H1 (cell line): ENCODE results near the gene OPALIN. TPM values are rescaled to one million over a fixed set of nuclear protein-coding genes. Genes with fewer than 3 reads are reported as not detected.

Experiments
- CTCF ChIA-PET: fragments of 300-600 bp; sonication (Branson Sonifier 250); formaldehyde crosslinking; loops from one replicate; lab custom pipeline; 2021; ENCODE audit not compliant: partially characterized antibody; lab: Charles Lee
- POLR2A ChIA-PET: fragments of 300-600 bp; sonication (Branson Sonifier 250); formaldehyde crosslinking; loops from one replicate; lab custom pipeline; 2021; ENCODE audit warnings: inconsistent platforms; ENCODE audit not compliant: partially characterized antibody; lab: Charles Lee
- DNase-seq, 2 experiments: peaks; one replicate each; pipeline versions ENCODE4 v3.0.0 to v3.0.0-alpha.2; 2010 to 2022; ENCODE audit warnings: low spot score in 2 of 2, low read depth in 1 of 2, mixed read lengths in 1 of 2
- FAIRE-seq: peaks from 2 replicates; lab custom pipeline; 2011; peaks lifted over from hg19 to GRCh38; lab: Jason Lieb, UNC
- H2AFZ ChIP-seq: 2 replicates; pipeline ENCODE4 v1.8.1; 2012; ENCODE audit warnings: low read length, inconsistent platforms
- H2AK5ac ChIP-seq: 2 replicates; pipeline ENCODE4 v1.6.1; 2013; ENCODE audit warnings: low read depth, low read length
- H2BK120ac ChIP-seq: replicated peaks from 2 replicates; pipeline ENCODE3; 2013; ENCODE audit warnings: low read depth, low read length, inconsistent platforms
- H2BK12ac ChIP-seq: 2 replicates; pipeline ENCODE4 v1.6.1; 2013; ENCODE audit warnings: low read depth, low read length
- H2BK15ac ChIP-seq: 2 replicates; pipeline ENCODE4 v1.6.1; 2013; ENCODE audit warnings: low read length
- H2BK20ac ChIP-seq: 2 replicates; pipeline ENCODE4 v1.6.1; 2013; ENCODE audit warnings: low read length
- H2BK5ac ChIP-seq: 2 replicates; pipeline ENCODE4 v1.6.1; 2013; ENCODE audit warnings: low read depth, low read length
- H3K14ac ChIP-seq: 2 replicates; pipeline ENCODE4 v1.6.1; 2013; ENCODE audit warnings: inconsistent platforms; ENCODE audit not compliant: insufficient read length
- H3K18ac ChIP-seq: 2 replicates; pipeline ENCODE4 v1.6.1; 2013; ENCODE audit warnings: low read length; ENCODE audit errors: extremely low read depth
- H3K23ac ChIP-seq: 2 replicates; pipeline ENCODE4 v1.6.1; 2013; ENCODE audit warnings: inconsistent platforms; ENCODE audit not compliant: insufficient read length
- H3K23me2 ChIP-seq: 2 replicates; pipeline ENCODE4 v1.6.1; 2013; ENCODE audit warnings: low read depth, low read length
- H3K27ac ChIP-seq: 2 replicates; pipeline ENCODE4 v1.6.1; 2011; ENCODE audit warnings: low read depth, low read length, inconsistent platforms
- H3K27me3 ChIP-seq, 4 experiments: replicated peaks in 1 of 4; 1 replicate in 1 of 4; 2 replicates in 3 of 4; pipeline versions ENCODE4 v1.6.1 to v1.8.1; 2011 to 2013; ENCODE audit warnings: low read length in 3 of 4, mild to moderate bottlenecking in 3 of 4, inconsistent platforms in 2 of 4, mixed read lengths in 2 of 4, moderate library complexity in 1 of 4; ENCODE audit not compliant: control insufficient read depth in 3 of 4, insufficient read depth in 3 of 4; ENCODE audit errors: extremely low read depth in 1 of 4
- H3K36me3 ChIP-seq, 4 experiments: 2 replicates each; pipeline versions ENCODE4 v1.6.1 to v1.8.1; 2011 to 2013; ENCODE audit warnings: mild to moderate bottlenecking in 4 of 4, low read length in 3 of 4, moderate library complexity in 2 of 4, control low read depth in 1 of 4, inconsistent platforms in 1 of 4; ENCODE audit not compliant: insufficient read depth in 4 of 4, control insufficient read depth in 2 of 4
- H3K4ac ChIP-seq: replicated peaks from 2 replicates; pipeline ENCODE3; 2013; ENCODE audit warnings: low read length, low read depth, mixed read lengths, inconsistent platforms; ENCODE audit not compliant: insufficient read length
- H3K4me1 ChIP-seq, 4 experiments: replicated peaks in 1 of 4; 1 replicate in 1 of 4; 2 replicates in 3 of 4; pipeline versions ENCODE4 v1.6.1 to v1.8.1; 2011 to 2013; ENCODE audit warnings: low read length in 3 of 4, inconsistent platforms in 2 of 4, mixed read lengths in 1 of 4; ENCODE audit not compliant: insufficient read depth in 4 of 4, control insufficient read depth in 3 of 4
- H3K4me2 ChIP-seq, 2 experiments: 2 replicates each; pipeline versions ENCODE4 v1.6.1 to v1.8.1; 2011 to 2013; ENCODE audit warnings: low read depth in 2 of 2, low read length in 2 of 2, control low read depth in 1 of 2, inconsistent platforms in 1 of 2, mild to moderate bottlenecking in 1 of 2; ENCODE audit not compliant: insufficient read depth in 1 of 2
- H3K4me3 ChIP-seq, 4 experiments: fragments of 200-600, 300-600 bp in 1 of 4; sonication (generic), shearing (Covaris generic), sonication (Bioruptor Twin) in 1 of 4; 2 replicates each; pipeline versions ENCODE4 v1.5.1 to v1.8.1; 2011 to 2016; ENCODE audit warnings: low read length in 4 of 4, low read depth in 3 of 4, control low read depth in 2 of 4, inconsistent platforms in 2 of 4, mild to moderate bottlenecking in 2 of 4, mixed read lengths in 1 of 4, moderate library complexity in 1 of 4; ENCODE audit not compliant: insufficient read depth in 2 of 4; ENCODE audit errors: extremely low read depth in 1 of 4
- H3K56ac ChIP-seq: replicated peaks from 2 replicates; pipeline ENCODE3; 2013; ENCODE audit warnings: low read depth, mild to moderate bottlenecking, mixed read lengths, low read length, inconsistent platforms; ENCODE audit not compliant: insufficient read length
- H3K79me1 ChIP-seq: 2 replicates; pipeline ENCODE4 v1.6.1; 2013; ENCODE audit warnings: low read depth, low read length, control low read depth
- H3K79me2 ChIP-seq, 2 experiments: 2 replicates each; pipeline versions ENCODE4 v1.6.1 to v1.8.1; 2012 to 2013; ENCODE audit warnings: low read length in 2 of 2, mild to moderate bottlenecking in 2 of 2, inconsistent platforms in 1 of 2; ENCODE audit not compliant: insufficient read depth in 2 of 2, control insufficient read depth in 1 of 2
- H3K9ac ChIP-seq, 4 experiments: replicated peaks in 1 of 4; 1 replicate in 1 of 4; 2 replicates in 3 of 4; pipeline versions ENCODE4 v1.6.1 to v1.8.1; 2011 to 2013; ENCODE audit warnings: low read depth in 3 of 4, low read length in 3 of 4, control low read depth in 2 of 4, mild to moderate bottlenecking in 2 of 4, moderate library complexity in 2 of 4, inconsistent platforms in 1 of 4; ENCODE audit errors: extremely low read depth in 1 of 4
- H3K9me3 ChIP-seq, 2 experiments: 2 replicates each; pipeline versions ENCODE4 v1.6.1 to v1.8.1; 2012 to 2013; ENCODE audit warnings: mild to moderate bottlenecking in 2 of 2, moderate library complexity in 2 of 2, control low read depth in 1 of 2, inconsistent platforms in 1 of 2, low read depth in 1 of 2, low read length in 1 of 2, mixed read lengths in 1 of 2; ENCODE audit not compliant: insufficient read depth in 2 of 2
- H4K20me1 ChIP-seq, 2 experiments: replicated peaks in 1 of 2; 2 replicates each; pipeline versions ENCODE3 to v1.8.1; 2011 to 2013; ENCODE audit warnings: inconsistent platforms in 2 of 2, low read length in 2 of 2, mild to moderate bottlenecking in 1 of 2; ENCODE audit not compliant: insufficient read depth in 2 of 2, control insufficient read depth in 1 of 2
- H4K5ac ChIP-seq: 2 replicates; pipeline ENCODE4 v1.6.1; 2013; ENCODE audit warnings: low read length, low read depth, mixed read lengths, inconsistent platforms; ENCODE audit not compliant: insufficient read length
- H4K8ac ChIP-seq: 2 replicates; pipeline ENCODE4 v1.8.0; 2013; ENCODE audit warnings: mild to moderate bottlenecking, moderate library complexity, low read length, inconsistent platforms; ENCODE audit not compliant: insufficient read depth; ENCODE audit errors: extremely low read depth
- H4K91ac ChIP-seq: replicated peaks from 2 replicates; pipeline ENCODE3; 2013; ENCODE audit warnings: low read length, mixed read lengths, inconsistent platforms; ENCODE audit not compliant: insufficient read length
- CBX5 ChIP-seq: fragments of 300-800, 300-1000 bp; sonication (generic); IDR thresholded peaks from 2 replicates; pipeline ENCODE4 v1.7.1; 2016; ENCODE audit warnings: antibody characterized with exemption, low read length, low read depth
- JUND ChIP-seq: IDR thresholded peaks from 2 replicates; pipeline ENCODE4 v1.6.1; 2011; ENCODE audit warnings: mild to moderate bottlenecking, improper control_type of control experiment, low read length
- KDM1A ChIP-seq: fragments of 200-600, 300-600 bp; sonication (generic); IDR thresholded peaks from 2 replicates; pipeline ENCODE4 v1.7.1; 2016; ENCODE audit warnings: mild to moderate bottlenecking, low read length, borderline replicate concordance
- KDM5A ChIP-seq: fragments of 200-600 bp; IDR thresholded peaks from 2 replicates; pipeline ENCODE4 v1.7.1; 2012; ENCODE audit warnings: mild to moderate bottlenecking, low read length, inconsistent platforms, mixed read lengths
- NANOG ChIP-seq: IDR thresholded peaks from 2 replicates; pipeline ENCODE4 v1.6.1; 2011; ENCODE audit warnings: low read length, low read depth, mild to moderate bottlenecking, inconsistent platforms; ENCODE audit not compliant: insufficient read depth, poor library complexity, severe bottlenecking
- RAD21 ChIP-seq, 2 experiments: IDR thresholded peaks in 1 of 2; conservative IDR thresholded peaks in 1 of 2; 2 replicates each; pipeline ENCODE4 v1.6.1; 2011; ENCODE audit warnings: low read depth in 2 of 2, low read length in 2 of 2, improper control_type of control experiment in 1 of 2, inconsistent platforms in 1 of 2, mild to moderate bottlenecking in 1 of 2, moderate library complexity in 1 of 2
- SIN3A ChIP-seq, 2 experiments: IDR thresholded peaks in 1 of 2; conservative IDR thresholded peaks in 1 of 2; 2 replicates each; pipeline ENCODE4 v1.6.1; 2011 to 2012; ENCODE audit warnings: low read length in 2 of 2, improper control_type of control experiment in 1 of 2, low read depth in 1 of 2, mild to moderate bottlenecking in 1 of 2
- SIRT6 ChIP-seq: IDR thresholded peaks from one replicate; pipeline ENCODE4 v1.7.1; 2012; ENCODE audit warnings: low read length, inconsistent platforms
- SP1 ChIP-seq: IDR thresholded peaks from 2 replicates; pipeline ENCODE4 v1.6.1; 2011; ENCODE audit warnings: low read depth, low read length
- SP2 ChIP-seq: IDR thresholded peaks from 2 replicates; pipeline ENCODE4 v1.6.1; 2012; ENCODE audit warnings: mild to moderate bottlenecking, low read length, inconsistent platforms
- TAF7 ChIP-seq: optimal IDR thresholded peaks from 2 replicates; pipeline ENCODE3; 2011; ENCODE audit warnings: low read depth, mild to moderate bottlenecking, inconsistent platforms, low read length, moderate library complexity, borderline replicate concordance
- WGBS, 2 experiments: shearing (Covaris generic) in 1 of 2; methylation state at CpG; one replicate each; pipeline versions ENCODE4 v1.1.6 to v1.1.7; 2013 to 2015; ENCODE audit warnings: low lambda C conversion rate in 2 of 2, mixed read lengths in 2 of 2, inconsistent platforms in 1 of 2, low coverage in 1 of 2, missing lambda C conversion rate in 1 of 2; ENCODE audit not compliant: insufficient replicate concordance in 2 of 2, insufficient coverage in 1 of 2, insufficient read length in 1 of 2; ENCODE audit errors: extremely low coverage in 1 of 2, missing lambda C conversion rate in 1 of 2; 5-methylcytosine and 5-hydroxymethylcytosine counted together
- polyA plus RNA-seq, 7 experiments: library from polyadenylated mRNA; depleted of rRNA in 3 of 7; stranded (reverse) in 5 of 7; unstranded in 2 of 7; fragments of >200 nt in 5 of 7; fragments of 200-250 nt in 2 of 7; gene quantifications; 1 replicate in 5 of 7; 2 replicates in 1 of 7; 4 replicates in 1 of 7; pipeline versions ENCODE4 v1.2.1 to v1.2.3, GENCODE V29; 2011 to 2013; ENCODE audit warnings: missing spikeins in 2 of 7, mixed read lengths in 2 of 7
- total RNA-seq: library from RNA; stranded (reverse); fragmentation: NEBNext Ultra II Directional; extraction: Animal tissue kit (Norgen Biotek cat#: 25700); gene quantifications from 2 replicates; pipeline ENCODE4 v1.2.1, GENCODE V29; 2021
- TF ChIP-seq, protein P1 (sequence below): IDR thresholded peaks from 2 replicates; pipeline ENCODE4 v1.6.1; 2012; ENCODE audit warnings: low read length, inconsistent platforms

Gene OPALIN
- total and polyA plus RNA-seq, 2 of the 8 experiments (the other 6 are each of a cell fraction or from before 2014, with no cell fraction given) = 0.03 TPM; not detected in 1

GRCh38 chr10:96305019-96305418, 53.8 kb downstream of the OPALIN start:
- no peak for DNase-seq
- no peak overlapping the region for H4K91ac ChIP-seq
- no peak overlapping the region for H3K4ac ChIP-seq
- no peak overlapping the region for H3K27ac ChIP-seq
- H3K18ac ChIP-seq = no peak overlapping the region
- no peak overlapping the region for H2AFZ ChIP-seq
- no peak overlapping the region for H2AK5ac ChIP-seq
- no peak overlapping the region for H4K8ac ChIP-seq
- no peak overlapping the region for H3K23ac ChIP-seq
- H3K27me3 ChIP-seq = no peaks in the 10 kb centered on the region; a peak in 2 of 7 replicates
- H2BK120ac ChIP-seq = no peak overlapping the region
- H3K79me2 ChIP-seq = no peaks in the 10 kb centered on the region
- no peaks in the 10 kb centered on the region for H3K79me1 ChIP-seq
- no peaks in the 10 kb centered on the region for H3K23me2 ChIP-seq
- H3K9me3 ChIP-seq = no peaks in the 10 kb centered on the region
- H2BK20ac ChIP-seq = no peak overlapping the region
- FAIRE-seq = no peak
- H3K4me2 ChIP-seq = no peak overlapping the region
- H3K4me1 ChIP-seq = peaks cover 0 to 16% (median 12%) of the 10 kb centered on the region in 4 experiments
- 92% methylated on average over 3 of the region's 3 CpGs; no CpG with 5 or more reads in 1 of the 2 experiments for WGBS, 2 experiments
- no peak overlapping the region for H2BK15ac ChIP-seq
- H4K5ac ChIP-seq = no peak overlapping the region
- no peak overlapping the region for H3K9ac ChIP-seq
- H3K56ac ChIP-seq = no peak overlapping the region
- no peak overlapping the region for H2BK5ac ChIP-seq
- H2BK12ac ChIP-seq = no peak overlapping the region
- ChIA-PET CTCF (interaction anchor here (0.6 to 1.7 kb wide), 8 partner anchors 10 to 288 kb away, joined by 3 to 7 read pairs (median 4); no protein-coding TSS in a partner anchor), POLR2A (no interaction called here)
- H3K4me3 ChIP-seq = no peak overlapping the region
- no peaks in the 10 kb centered on the region for H3K36me3 ChIP-seq
- no peak overlapping the region for H3K14ac ChIP-seq
- no peaks in the 10 kb centered on the region for H4K20me1 ChIP-seq
- TF ChIP-seq TAF7 (no peak), KDM1A (no peak), KDM5A (no peak), JUND (no peak), CBX5 (no peak), SIN3A (conservative IDR thresholded peaks at IDR 0.05 in 1 of 2, IDR thresholded peaks at IDR 0.05 in 1 of 2; ENCODE audit: low read depth in 1 of 2, low read length in 2 of 2) (no peak), SP1 (no peak), NANOG (no peak), SP2 (no peak), SIRT6 (no peak), RAD21 (IDR thresholded peaks at IDR 0.05 in 1 of 2, conservative IDR thresholded peaks at IDR 0.05 in 1 of 2; ENCODE audit: low read depth in 2 of 2, low read length in 2 of 2) (no peak)
- TF ChIP-seq, protein P1, sequence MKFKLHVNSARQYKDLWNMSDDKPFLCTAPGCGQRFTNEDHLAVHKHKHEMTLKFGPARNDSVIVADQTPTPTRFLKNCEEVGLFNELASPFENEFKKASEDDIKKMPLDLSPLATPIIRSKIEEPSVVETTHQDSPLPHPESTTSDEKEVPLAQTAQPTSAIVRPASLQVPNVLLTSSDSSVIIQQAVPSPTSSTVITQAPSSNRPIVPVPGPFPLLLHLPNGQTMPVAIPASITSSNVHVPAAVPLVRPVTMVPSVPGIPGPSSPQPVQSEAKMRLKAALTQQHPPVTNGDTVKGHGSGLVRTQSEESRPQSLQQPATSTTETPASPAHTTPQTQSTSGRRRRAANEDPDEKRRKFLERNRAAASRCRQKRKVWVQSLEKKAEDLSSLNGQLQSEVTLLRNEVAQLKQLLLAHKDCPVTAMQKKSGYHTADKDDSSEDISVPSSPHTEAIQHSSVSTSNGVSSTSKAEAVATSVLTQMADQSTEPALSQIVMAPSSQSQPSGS = no peak
